GM12873 (cell line): ENCODE results near the gene SLC12A6.

ENCODE experiments used
- TF ChIP-seq, protein P1 (sequence below): IDR thresholded peaks from 2 replicates; pipeline ENCODE4 v1.5.1; 2012; ENCODE audit warnings: low read depth, mild to moderate bottlenecking, moderate library complexity, low read length, control low read depth; ENCODE audit not compliant: insufficient read depth; ENCODE audit errors: missing control alignments

Gene SLC12A6

DNA sequence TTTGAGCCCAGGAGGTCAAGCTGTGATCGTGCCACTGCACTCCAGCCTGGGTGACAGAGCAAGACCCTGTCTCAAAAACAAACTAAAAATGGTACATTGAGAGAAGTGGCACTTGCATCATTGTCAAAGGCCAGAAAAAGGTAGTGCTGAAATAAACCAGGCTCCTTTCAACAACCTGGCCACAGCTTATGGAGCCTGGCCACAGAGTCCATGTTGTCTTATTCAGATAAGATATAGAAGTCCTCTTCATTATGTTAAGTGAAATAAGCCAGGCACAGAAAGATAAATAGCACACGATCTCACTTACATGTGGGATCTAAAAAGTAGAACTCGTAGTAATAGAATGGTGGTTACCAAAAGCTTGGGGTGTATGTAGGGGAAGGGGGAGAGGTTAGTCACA lies 78.0 kb downstream of the SLC12A6 start:
- TF ChIP-seq, protein P1, sequence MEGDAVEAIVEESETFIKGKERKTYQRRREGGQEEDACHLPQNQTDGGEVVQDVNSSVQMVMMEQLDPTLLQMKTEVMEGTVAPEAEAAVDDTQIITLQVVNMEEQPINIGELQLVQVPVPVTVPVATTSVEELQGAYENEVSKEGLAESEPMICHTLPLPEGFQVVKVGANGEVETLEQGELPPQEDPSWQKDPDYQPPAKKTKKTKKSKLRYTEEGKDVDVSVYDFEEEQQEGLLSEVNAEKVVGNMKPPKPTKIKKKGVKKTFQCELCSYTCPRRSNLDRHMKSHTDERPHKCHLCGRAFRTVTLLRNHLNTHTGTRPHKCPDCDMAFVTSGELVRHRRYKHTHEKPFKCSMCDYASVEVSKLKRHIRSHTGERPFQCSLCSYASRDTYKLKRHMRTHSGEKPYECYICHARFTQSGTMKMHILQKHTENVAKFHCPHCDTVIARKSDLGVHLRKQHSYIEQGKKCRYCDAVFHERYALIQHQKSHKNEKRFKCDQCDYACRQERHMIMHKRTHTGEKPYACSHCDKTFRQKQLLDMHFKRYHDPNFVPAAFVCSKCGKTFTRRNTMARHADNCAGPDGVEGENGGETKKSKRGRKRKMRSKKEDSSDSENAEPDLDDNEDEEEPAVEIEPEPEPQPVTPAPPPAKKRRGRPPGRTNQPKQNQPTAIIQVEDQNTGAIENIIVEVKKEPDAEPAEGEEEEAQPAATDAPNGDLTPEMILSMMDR: no peak

DNA sequence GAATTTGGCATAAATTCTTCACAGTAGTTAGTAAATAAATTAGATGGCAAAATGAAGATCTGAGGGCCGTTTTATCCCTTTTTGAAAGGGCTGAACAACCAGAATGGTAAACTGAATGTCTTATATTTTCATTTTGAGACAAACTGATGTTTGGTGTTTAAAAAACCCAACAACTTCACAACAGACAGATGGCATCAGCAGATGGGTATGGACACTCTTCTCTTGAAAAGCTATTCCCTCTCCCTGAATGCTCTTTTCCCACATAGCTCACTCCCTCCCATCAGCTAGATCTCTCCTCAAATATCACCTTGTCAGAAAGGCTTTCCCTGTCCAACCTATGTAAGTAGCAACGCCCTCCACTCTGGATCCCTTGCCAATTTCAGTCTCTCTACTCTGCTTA lies 79.4 kb downstream of the SLC12A6 start:
- TF ChIP-seq, protein P1: no peak

- TF ChIP-seq, protein P1: no peak
These were observed 85.0 kb downstream of the SLC12A6 start for GRCh38 chr15:34252545-34252944.

DNA sequence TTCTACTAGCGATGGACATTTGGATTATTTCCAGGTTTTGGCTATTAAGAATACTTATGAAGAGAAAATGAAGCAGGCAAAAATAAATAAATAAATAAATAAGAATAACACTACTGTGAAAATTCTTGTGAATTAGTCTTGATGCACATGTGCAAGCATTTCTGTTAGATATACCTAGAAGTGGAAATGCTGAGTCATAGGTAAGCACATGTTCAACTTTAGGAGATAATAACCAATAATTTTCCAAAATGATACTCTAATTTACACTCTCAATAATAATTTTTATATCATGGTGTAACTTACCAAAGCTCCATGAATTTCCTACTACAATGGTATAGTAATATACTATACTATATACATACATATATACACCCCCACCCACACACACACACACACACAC lies 89.4 kb downstream of the SLC12A6 start:
- TF ChIP-seq, protein P1: no peak

- TF ChIP-seq, protein P1: no peak
These were observed 91.2 kb downstream of the SLC12A6 start for GRCh38 chr15:34246276-34246976.

- TF ChIP-seq, protein P1: no peak
These were observed 94.4 kb downstream of the SLC12A6 start for GRCh38 chr15:34243226-34243625.

- TF ChIP-seq, protein P1: no peak
These were observed 95.3 kb downstream of the SLC12A6 start for GRCh38 chr15:34242331-34242710.
